ENCODE data around the gene CYB561D2.

GRCh38 chr3:50319894-50320625, 30.6 kb upstream of the CYB561D2 start:
- TF ChIP-seq MAX (IDR thresholded peaks at IDR 0.05) (no peak), EP300 (IDR thresholded peaks at IDR 0.05; ENCODE audit: borderline replicate concordance) (no peak), RAD21 (IDR thresholded peaks at IDR 0.05; ENCODE audit: low read depth) (no peak), TAF1 (IDR thresholded peaks at IDR 0.05; ENCODE audit: low read depth) (no peak)

Measured in Ishikawa (cell line).